ENCODE data around the gene ASIC1. TPM values are rescaled to one million over a fixed set of nuclear protein-coding genes. Genes with fewer than 3 reads are reported as not detected.

ASIC1 gene
- total and polyA plus RNA-seq, 2 of the 13 experiments (the other 11 are each of a cell fraction or from before 2014, with no cell fraction given), result 0.44 to 1.5 TPM

DNA sequence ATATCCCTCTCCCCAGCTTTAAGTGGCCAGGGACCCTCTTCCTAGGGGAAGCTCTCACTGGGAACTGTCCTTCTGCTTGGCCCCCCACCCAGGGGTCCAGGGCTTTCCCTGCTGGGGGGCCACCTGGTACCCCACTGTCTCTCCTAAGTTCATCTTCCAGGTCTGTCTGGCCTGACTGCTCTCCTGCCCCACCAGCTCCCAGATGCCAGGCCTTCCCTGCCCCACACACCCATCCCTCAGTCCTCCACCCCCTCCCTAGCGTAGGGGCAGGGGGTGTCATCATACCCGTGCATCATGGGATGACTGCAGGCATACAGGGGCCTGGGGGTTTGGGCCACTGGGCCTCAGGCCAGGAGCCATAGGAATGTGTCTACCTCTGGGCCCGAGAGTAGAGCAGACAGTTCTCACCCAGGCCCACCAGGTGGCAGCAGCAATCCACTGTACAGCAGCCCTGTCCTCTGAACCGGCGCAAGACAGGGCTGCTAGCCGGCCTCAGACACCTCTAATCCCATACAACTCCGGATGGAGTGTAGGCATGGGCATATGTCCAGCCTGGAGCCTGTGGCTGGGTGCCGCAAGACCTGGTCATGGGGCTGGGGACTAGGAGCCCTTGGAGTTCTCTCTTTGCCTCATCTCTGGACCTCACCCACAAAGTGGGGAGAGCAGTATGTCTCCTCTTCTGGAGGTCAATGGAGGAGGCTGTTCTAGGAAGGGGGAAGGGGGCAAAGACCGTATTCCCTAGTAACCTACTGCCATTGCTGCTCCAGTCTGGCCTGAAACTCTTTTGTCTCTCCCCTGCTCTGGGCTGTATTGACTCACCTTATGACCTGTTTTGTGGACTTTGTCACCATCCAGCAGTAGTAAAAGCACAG, 17.8 kb downstream of the ASIC1 start (continued):
- TF ChIP-seq HNF4A (CRISPR knock-in tag; IDR thresholded peaks at IDR 0.05) (peak; percentile 78), FOXC1 (CRISPR knock-in tag; IDR thresholded peaks at IDR 0.05; ENCODE audit: borderline replicate concordance) (no peak), SKI (IDR thresholded peaks at IDR 0.05; ENCODE audit: partially characterized antibody) (peak; percentile 98), ETV5 (CRISPR knock-in tag; IDR thresholded peaks at IDR 0.05; ENCODE audit: borderline replicate concordance) (peak; percentile 31), IRF2 (CRISPR knock-in tag; IDR thresholded peaks at IDR 0.05) (peak; percentile 46; the same call in 1 of the 2 replicates), DNMT1 (CRISPR knock-in tag; IDR thresholded peaks at IDR 0.05) (0 out of 2 replicates have a peak, but pooled peaks have one; percentile 19), KLF16 (CRISPR knock-in tag; IDR thresholded peaks at IDR 0.05) (0 out of 4 replicates have a peak, but pooled peaks of 1 of the 2 experiments have one; percentile 56), ZC3H13 (CRISPR knock-in tag; IDR thresholded peaks at IDR 0.05) (no peak), ZNF713 (CRISPR knock-in tag; IDR thresholded peaks at IDR 0.05) (no peak), ZFX (CRISPR knock-in tag; IDR thresholded peaks at IDR 0.05; ENCODE audit: low read depth) (peak; percentile 80), CBX2 (IDR thresholded peaks at IDR 0.05; ENCODE audit: low read depth, low read length) (no peak), CBX2 (CRISPR knock-in tag; IDR thresholded peaks at IDR 0.05; ENCODE audit: low read depth) (no peak), ZSCAN31 (CRISPR knock-in tag; IDR thresholded peaks at IDR 0.05; ENCODE audit: low read depth) (0 out of 2 replicates have a peak, but pooled peaks have one; percentile 19)
- TF ChIP-seq, protein P1, sequence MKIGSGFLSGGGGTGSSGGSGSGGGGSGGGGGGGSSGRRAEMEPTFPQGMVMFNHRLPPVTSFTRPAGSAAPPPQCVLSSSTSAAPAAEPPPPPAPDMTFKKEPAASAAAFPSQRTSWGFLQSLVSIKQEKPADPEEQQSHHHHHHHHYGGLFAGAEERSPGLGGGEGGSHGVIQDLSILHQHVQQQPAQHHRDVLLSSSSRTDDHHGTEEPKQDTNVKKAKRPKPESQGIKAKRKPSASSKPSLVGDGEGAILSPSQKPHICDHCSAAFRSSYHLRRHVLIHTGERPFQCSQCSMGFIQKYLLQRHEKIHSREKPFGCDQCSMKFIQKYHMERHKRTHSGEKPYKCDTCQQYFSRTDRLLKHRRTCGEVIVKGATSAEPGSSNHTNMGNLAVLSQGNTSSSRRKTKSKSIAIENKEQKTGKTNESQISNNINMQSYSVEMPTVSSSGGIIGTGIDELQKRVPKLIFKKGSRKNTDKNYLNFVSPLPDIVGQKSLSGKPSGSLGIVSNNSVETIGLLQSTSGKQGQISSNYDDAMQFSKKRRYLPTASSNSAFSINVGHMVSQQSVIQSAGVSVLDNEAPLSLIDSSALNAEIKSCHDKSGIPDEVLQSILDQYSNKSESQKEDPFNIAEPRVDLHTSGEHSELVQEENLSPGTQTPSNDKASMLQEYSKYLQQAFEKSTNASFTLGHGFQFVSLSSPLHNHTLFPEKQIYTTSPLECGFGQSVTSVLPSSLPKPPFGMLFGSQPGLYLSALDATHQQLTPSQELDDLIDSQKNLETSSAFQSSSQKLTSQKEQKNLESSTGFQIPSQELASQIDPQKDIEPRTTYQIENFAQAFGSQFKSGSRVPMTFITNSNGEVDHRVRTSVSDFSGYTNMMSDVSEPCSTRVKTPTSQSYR (CRISPR knock-in tag; IDR thresholded peaks at IDR 0.05; ENCODE audit: borderline replicate concordance), result peak; percentile 18; the same call in 1 of the 2 replicates
- TF ChIP-seq, protein P2, sequence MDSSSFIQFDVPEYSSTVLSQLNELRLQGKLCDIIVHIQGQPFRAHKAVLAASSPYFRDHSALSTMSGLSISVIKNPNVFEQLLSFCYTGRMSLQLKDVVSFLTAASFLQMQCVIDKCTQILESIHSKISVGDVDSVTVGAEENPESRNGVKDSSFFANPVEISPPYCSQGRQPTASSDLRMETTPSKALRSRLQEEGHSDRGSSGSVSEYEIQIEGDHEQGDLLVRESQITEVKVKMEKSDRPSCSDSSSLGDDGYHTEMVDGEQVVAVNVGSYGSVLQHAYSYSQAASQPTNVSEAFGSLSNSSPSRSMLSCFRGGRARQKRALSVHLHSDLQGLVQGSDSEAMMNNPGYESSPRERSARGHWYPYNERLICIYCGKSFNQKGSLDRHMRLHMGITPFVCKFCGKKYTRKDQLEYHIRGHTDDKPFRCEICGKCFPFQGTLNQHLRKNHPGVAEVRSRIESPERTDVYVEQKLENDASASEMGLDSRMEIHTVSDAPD (CRISPR knock-in tag; IDR thresholded peaks at IDR 0.05), result 0 out of 2 replicates have a peak, but pooled peaks have one; percentile 51
- TF ChIP-seq, protein P3, sequence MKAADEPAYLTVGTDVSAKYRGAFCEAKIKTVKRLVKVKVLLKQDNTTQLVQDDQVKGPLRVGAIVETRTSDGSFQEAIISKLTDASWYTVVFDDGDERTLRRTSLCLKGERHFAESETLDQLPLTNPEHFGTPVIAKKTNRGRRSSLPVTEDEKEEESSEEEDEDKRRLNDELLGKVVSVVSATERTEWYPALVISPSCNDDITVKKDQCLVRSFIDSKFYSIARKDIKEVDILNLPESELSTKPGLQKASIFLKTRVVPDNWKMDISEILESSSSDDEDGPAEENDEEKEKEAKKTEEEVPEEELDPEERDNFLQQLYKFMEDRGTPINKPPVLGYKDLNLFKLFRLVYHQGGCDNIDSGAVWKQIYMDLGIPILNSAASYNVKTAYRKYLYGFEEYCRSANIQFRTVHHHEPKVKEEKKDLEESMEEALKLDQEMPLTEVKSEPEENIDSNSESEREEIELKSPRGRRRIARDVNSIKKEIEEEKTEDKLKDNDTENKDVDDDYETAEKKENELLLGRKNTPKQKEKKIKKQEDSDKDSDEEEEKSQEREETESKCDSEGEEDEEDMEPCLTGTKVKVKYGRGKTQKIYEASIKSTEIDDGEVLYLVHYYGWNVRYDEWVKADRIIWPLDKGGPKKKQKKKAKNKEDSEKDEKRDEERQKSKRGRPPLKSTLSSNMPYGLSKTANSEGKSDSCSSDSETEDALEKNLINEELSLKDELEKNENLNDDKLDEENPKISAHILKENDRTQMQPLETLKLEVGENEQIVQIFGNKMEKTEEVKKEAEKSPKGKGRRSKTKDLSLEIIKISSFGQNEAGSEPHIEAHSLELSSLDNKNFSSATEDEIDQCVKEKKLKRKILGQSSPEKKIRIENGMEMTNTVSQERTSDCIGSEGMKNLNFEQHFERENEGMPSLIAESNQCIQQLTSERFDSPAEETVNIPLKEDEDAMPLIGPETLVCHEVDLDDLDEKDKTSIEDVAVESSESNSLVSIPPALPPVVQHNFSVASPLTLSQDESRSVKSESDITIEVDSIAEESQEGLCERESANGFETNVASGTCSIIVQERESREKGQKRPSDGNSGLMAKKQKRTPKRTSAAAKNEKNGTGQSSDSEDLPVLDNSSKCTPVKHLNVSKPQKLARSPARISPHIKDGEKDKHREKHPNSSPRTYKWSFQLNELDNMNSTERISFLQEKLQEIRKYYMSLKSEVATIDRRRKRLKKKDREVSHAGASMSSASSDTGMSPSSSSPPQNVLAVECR (CRISPR knock-in tag; IDR thresholded peaks at IDR 0.05; ENCODE audit: borderline replicate concordance), result peak; percentile 48; the same call in 1 of the 2 replicates
- TF ChIP-seq, protein P4, sequence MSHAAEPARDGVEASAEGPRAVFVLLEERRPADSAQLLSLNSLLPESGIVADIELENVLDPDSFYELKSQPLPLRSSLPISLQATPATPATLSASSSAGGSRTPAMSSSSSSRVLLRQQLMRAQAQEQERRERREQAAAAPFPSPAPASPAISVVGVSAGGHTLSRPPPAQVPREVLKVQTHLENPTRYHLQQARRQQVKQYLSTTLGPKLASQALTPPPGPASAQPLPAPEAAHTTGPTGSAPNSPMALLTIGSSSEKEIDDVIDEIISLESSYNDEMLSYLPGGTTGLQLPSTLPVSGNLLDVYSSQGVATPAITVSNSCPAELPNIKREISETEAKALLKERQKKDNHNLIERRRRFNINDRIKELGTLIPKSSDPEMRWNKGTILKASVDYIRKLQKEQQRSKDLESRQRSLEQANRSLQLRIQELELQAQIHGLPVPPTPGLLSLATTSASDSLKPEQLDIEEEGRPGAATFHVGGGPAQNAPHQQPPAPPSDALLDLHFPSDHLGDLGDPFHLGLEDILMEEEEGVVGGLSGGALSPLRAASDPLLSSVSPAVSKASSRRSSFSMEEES (CRISPR knock-in tag; IDR thresholded peaks at IDR 0.05), result 0 out of 2 replicates have a peak, but pooled peaks have one; percentile 17

All from HepG2 (cell line).